ENCODE measurements around the gene FAM78B. TPM values are rescaled to one million over a fixed set of nuclear protein-coding genes. Genes with fewer than 3 reads are reported as not detected.

The FAM78B gene
- total and polyA plus RNA-seq, 2 of the 8 experiments (the other 6 are each of a cell fraction or from before 2014, with no cell fraction given) = 2.3 to 3.6 TPM

- TF ChIP-seq CTBP2 (IDR thresholded peaks at IDR 0.05; ENCODE audit: borderline replicate concordance, insufficient read depth, insufficient read length, low read length) = no peak
- no peak for TF ChIP-seq EZH2 (IDR thresholded peaks at IDR 0.05; ENCODE audit: low read depth, low read length, severe bottlenecking)
- TF ChIP-seq, protein P1, sequence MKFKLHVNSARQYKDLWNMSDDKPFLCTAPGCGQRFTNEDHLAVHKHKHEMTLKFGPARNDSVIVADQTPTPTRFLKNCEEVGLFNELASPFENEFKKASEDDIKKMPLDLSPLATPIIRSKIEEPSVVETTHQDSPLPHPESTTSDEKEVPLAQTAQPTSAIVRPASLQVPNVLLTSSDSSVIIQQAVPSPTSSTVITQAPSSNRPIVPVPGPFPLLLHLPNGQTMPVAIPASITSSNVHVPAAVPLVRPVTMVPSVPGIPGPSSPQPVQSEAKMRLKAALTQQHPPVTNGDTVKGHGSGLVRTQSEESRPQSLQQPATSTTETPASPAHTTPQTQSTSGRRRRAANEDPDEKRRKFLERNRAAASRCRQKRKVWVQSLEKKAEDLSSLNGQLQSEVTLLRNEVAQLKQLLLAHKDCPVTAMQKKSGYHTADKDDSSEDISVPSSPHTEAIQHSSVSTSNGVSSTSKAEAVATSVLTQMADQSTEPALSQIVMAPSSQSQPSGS (IDR thresholded peaks at IDR 0.05; ENCODE audit: low read length) = no peak
- no peak for TF ChIP-seq CBX5 (IDR thresholded peaks at IDR 0.05; ENCODE audit: low read depth, low read length)
- no peak for TF ChIP-seq PHF8 (conservative IDR thresholded peaks at IDR 0.05; ENCODE audit: low read depth, low read length)
- no peak for TF ChIP-seq KDM5A (IDR thresholded peaks at IDR 0.05; ENCODE audit: low read length)
Measured at GRCh38 chr1:166200743-166201142, 33.9 kb upstream of the FAM78B start (continued).
